K562 (cell line): Measurements from ENCODE around the gene FZD10. TPM values are rescaled to one million over a fixed set of nuclear protein-coding genes. Genes with fewer than 3 reads are reported as not detected.

Experiments used
- ATAC-seq: fragments of 200-7000 bp; cut with Tn5 transposase; 3 replicates; pipeline ENCODE4 v1.9.1; 2020; ENCODE audit warnings: moderate library complexity
- BruUV-seq: library from RNA; stranded (reverse); fragments of 400-500 nt; replicated peaks from 2 replicates; lab custom pipeline; 2021; lab: Mats Ljungman, UMichigan
- CTCF ChIA-PET: fragments of 300-600 bp; formaldehyde crosslinking; extraction: SDS; loops from one replicate; lab custom pipeline; 2021; ENCODE audit warnings: low intra/inter-chr PET ratio; lab: Yijun Ruan, JAX
- POLR2A ChIA-PET: fragments of 300-600, 350-650 bp; sonication (Branson Sonifier 250); formaldehyde crosslinking; extraction: SDS; loops from one replicate; lab custom pipeline; 2021; ENCODE audit warnings: antibody characterized with exemption, inconsistent platforms; lab: Yijun Ruan, JAX
- DNase-seq, 4 experiments: peaks; one replicate each; pipeline versions ENCODE4 v3.0.0 to v3.0.0-alpha.2; 2011 to 2018; ENCODE audit warnings: low spot score in 3 of 4, mixed read lengths in 3 of 4; ENCODE audit errors: extremely low read depth in 1 of 4
- FAIRE-seq: peaks from 2 replicates; lab custom pipeline; 2011; peaks lifted over from hg19 to GRCh38; lab: Jason Lieb, UNC
- H2AFZ ChIP-seq: 2 replicates; pipeline ENCODE4 v1.6.0; 2011; ENCODE audit warnings: low read depth, low read length, control low read depth, inconsistent platforms
- H3K27ac ChIP-seq: fragments of 200-600 bp; 3 replicates; pipeline ENCODE4 v1.8.0; 2011; ENCODE audit warnings: low read depth, mild to moderate bottlenecking, control low read depth, inconsistent platforms, low read length, moderate library complexity, mixed read lengths; ENCODE audit errors: extremely low read depth
- H3K27me3 ChIP-seq, 2 experiments: fragments of 300-600 bp in 1 of 2; 2 replicates in 1 of 2; 3 replicates in 1 of 2; pipeline versions ENCODE4 v1.6.0 to v1.8.0; 2011; ENCODE audit warnings: inconsistent platforms in 2 of 2, low read length in 2 of 2, mild to moderate bottlenecking in 1 of 2, mixed read lengths in 1 of 2, moderate library complexity in 1 of 2; ENCODE audit not compliant: control insufficient read depth in 2 of 2, insufficient read depth in 2 of 2
- H3K36me3 ChIP-seq: fragments of 300-600 bp; 3 replicates; pipeline ENCODE4 v1.8.0; 2011; ENCODE audit warnings: mild to moderate bottlenecking, low read length, inconsistent platforms; ENCODE audit not compliant: control insufficient read depth, insufficient read depth
- H3K4me1 ChIP-seq, 2 experiments: fragments of 200-600 bp in 1 of 2; replicated peaks in 1 of 2; 2 replicates in 1 of 2; 3 replicates in 1 of 2; pipeline versions ENCODE4 v1.5.1 to v1.8.0; 2011; ENCODE audit warnings: inconsistent platforms in 2 of 2, low read length in 2 of 2, mild to moderate bottlenecking in 1 of 2, mixed read lengths in 1 of 2, moderate library complexity in 1 of 2; ENCODE audit not compliant: control insufficient read depth in 2 of 2, insufficient read depth in 2 of 2
- H3K4me2 ChIP-seq: 2 replicates; pipeline ENCODE4 v1.6.1; 2011; ENCODE audit warnings: low read length, control low read depth, inconsistent platforms, mixed read lengths; ENCODE audit not compliant: insufficient read depth
- H3K4me3 ChIP-seq: fragments of 200-600 bp; sonication (generic), shearing (Covaris generic); 2 replicates; pipeline ENCODE4 v1.5.1; 2016; ENCODE audit warnings: control low read depth, inconsistent platforms
- H3K79me2 ChIP-seq: fragments of 200-600 bp; 3 replicates; pipeline ENCODE4 v1.8.0; 2011; ENCODE audit warnings: low read length, inconsistent platforms; ENCODE audit not compliant: control insufficient read depth, insufficient read depth
- H3K9ac ChIP-seq, 2 experiments: 2 replicates each; pipeline versions ENCODE4 v1.6.0 to v1.6.1; 2011; ENCODE audit warnings: low read depth in 2 of 2, low read length in 2 of 2, control low read depth in 1 of 2, inconsistent platforms in 1 of 2, mild to moderate bottlenecking in 1 of 2, mixed read lengths in 1 of 2; ENCODE audit not compliant: insufficient read depth in 1 of 2
- H3K9me1 ChIP-seq: one replicate; pipeline ENCODE4 v1.6.0; 2011; ENCODE audit warnings: inconsistent platforms, mild to moderate bottlenecking, low read length, moderate library complexity; ENCODE audit not compliant: control insufficient read depth, insufficient read depth
- H3K9me3 ChIP-seq: replicated peaks from 2 replicates; pipeline ENCODE4 v1.5.1; 2011; ENCODE audit warnings: low read depth, low read length, inconsistent platforms; ENCODE audit not compliant: control insufficient read depth, insufficient read depth
- H4K20me1 ChIP-seq: replicated peaks from 2 replicates; pipeline ENCODE4 v1.6.1; 2011; ENCODE audit warnings: low read length, inconsistent platforms, mixed read lengths; ENCODE audit not compliant: control insufficient read depth, insufficient read depth
- ASH1L ChIP-seq: fragments of 450-650 bp; IDR thresholded peaks from 2 replicates; pipeline ENCODE4 v1.6.1; 2018; ENCODE audit warnings: borderline replicate concordance, mild to moderate bottlenecking, low read depth; ENCODE audit not compliant: partially characterized antibody
- PHTF2 ChIP-seq: fragments of 250-450 bp; sonication (Bioruptor Pico); IDR thresholded peaks from 2 replicates; pipeline ENCODE4 v1.5.0; 2021; ENCODE audit warnings: mild to moderate bottlenecking
- RBBP5 ChIP-seq: fragments of 200-600 bp; sonication (generic); IDR thresholded peaks from 2 replicates; pipeline ENCODE4 v1.6.1; 2012; ENCODE audit warnings: borderline replicate concordance, mild to moderate bottlenecking, low read length, control low read depth, inconsistent platforms; ENCODE audit not compliant: insufficient read depth, poor library complexity, severe bottlenecking
- SIN3B ChIP-seq: fragments of 450-650 bp; IDR thresholded peaks from 2 replicates; pipeline ENCODE4 v1.6.1; 2017; ENCODE audit warnings: low read depth, mild to moderate bottlenecking, moderate library complexity
- ZNF165 ChIP-seq: fragments of 250-450 bp; sonication (Bioruptor Pico); IDR thresholded peaks from 2 replicates; pipeline ENCODE4 v1.4.0; 2020; ENCODE audit warnings: borderline replicate concordance
- ZNF445 ChIP-seq: fragments of 250-450 bp; sonication (Bioruptor Pico); IDR thresholded peaks from 2 replicates; pipeline ENCODE4 v1.4.0; 2020; ENCODE audit warnings: low read depth, mild to moderate bottlenecking, moderate library complexity
- WGBS: fragments of 100-300 bp; shearing (Covaris generic); methylation state at CpG from one replicate; pipeline ENCODE4 v1.1.6; 2016; ENCODE audit warnings: low coverage, mixed read lengths; ENCODE audit not compliant: insufficient coverage; ENCODE audit errors: missing lambda C conversion rate; 5-methylcytosine and 5-hydroxymethylcytosine counted together
- in situ Hi-C: fragments of 300-500 bp; cut with MboI; formaldehyde crosslinking; loops from 4 replicates; pipeline ENCODE4 v1.15.0; 2018; ENCODE audit warnings: inconsistent platforms, mixed read lengths
- intact Hi-C: fragments of 100-400 bp; cut with micrococcal nuclease; formaldehyde crosslinking; loops from 2 replicates; pipeline ENCODE4 v1.14.2; 2022
- polyA plus RNA-seq, 8 experiments: library from polyadenylated mRNA; depleted of rRNA in 4 of 8; stranded (reverse) in 5 of 8; unstranded in 3 of 8; fragments of >200 nt; fragmentation: Nextera tagmentation in 2 of 8; fragmentation: Illumina TruSeq in 1 of 8; extraction: Ambion mirVana in 2 of 8; extraction: Trizol in 1 of 8; gene quantifications; 2 replicates each; pipeline versions ENCODE4 v1.2.1 to v1.2.3, GENCODE V29; 2011 to 2014; ENCODE audit warnings: inconsistent platforms in 1 of 8, missing spikeins in 1 of 8
- total RNA-seq, 7 experiments: library from RNA; depleted of rRNA in 6 of 7; stranded (reverse); fragments of >200 nt in 6 of 7; fragmentation: Illumina TruSeq in 2 of 7; extraction: Trizol in 2 of 7; gene quantifications; 2 replicates each; pipeline versions ENCODE4 v1.2.1 to v1.2.3, GENCODE V29; 2011 to 2021; ENCODE audit warnings: low replicate concordance in 1 of 7
- TF ChIP-seq, protein P1 (sequence below): sonication (generic); formaldehyde crosslinking; IDR thresholded peaks from 2 replicates; pipeline ENCODE4 v1.8.0; 2022; ENCODE audit warnings: mild to moderate bottlenecking, missing genetic modification reagents

Gene FZD10
- total and polyA plus RNA-seq, 9 of the 15 experiments (the other 6 are each of a cell fraction or from before 2014, with no cell fraction given) = not detected

DNA sequence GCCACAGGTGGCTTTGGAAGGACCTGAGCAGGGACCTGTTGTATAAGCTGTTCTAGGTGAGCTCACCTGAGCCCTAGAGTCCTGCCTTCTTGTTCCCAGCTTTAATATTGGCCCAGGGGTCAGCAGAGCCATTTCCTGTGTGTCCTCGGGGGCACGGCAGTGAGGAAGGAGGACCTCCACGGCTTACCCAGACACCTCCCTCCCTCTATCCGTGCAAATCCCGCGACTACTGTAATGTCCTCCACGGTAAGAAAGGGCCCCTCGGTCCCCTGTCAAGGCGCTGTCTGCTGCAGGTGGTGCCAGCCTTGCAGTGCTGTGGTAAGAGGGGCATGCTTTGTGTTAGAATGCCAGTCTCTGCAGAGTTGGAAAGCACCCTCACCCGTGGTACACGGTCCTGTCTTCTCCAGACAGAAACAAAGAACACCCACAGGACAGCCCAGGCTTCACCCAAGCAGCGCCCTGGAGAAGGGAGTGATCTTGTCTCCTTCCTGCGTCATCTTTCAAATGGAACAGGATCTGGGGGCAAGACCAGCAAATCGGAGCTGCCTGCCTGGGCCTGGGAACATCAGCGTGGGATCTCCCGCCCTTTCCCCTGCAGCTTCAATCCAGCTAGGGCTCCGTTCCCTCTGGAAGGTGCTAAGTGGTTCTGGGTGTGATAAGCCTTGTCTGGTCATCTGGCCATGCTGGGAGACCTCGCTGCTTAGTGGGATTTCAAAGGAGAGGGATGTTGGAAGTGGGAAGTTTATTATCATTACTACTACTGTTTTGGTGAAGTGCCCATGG lies 20.2 kb upstream of the FZD10 start:
- in situ Hi-C loops = no loop called here
- no peaks in the 10 kb centered on the region for H3K79me2 ChIP-seq
- H3K36me3 ChIP-seq = no peaks in the 10 kb centered on the region
- no peaks in the 10 kb centered on the region for H3K9me3 ChIP-seq
- H4K20me1 ChIP-seq = peaks cover 6% of the 10 kb centered on the region; the same call in 1 of the 2 replicates
- CTCF ChIA-PET = no interaction called here
- intact Hi-C loops = no loop called here
- FAIRE-seq = no peak
- no peaks in the 10 kb centered on the region for H3K4me1 ChIP-seq
- no peak for ATAC-seq
- peaks cover 13 to 73% of the 10 kb centered on the region in 2 experiments for H3K27me3 ChIP-seq
- no peak overlapping the region for H3K27ac ChIP-seq
- H3K9me1 ChIP-seq = no peaks in the 10 kb centered on the region
- H3K9ac ChIP-seq = no peak overlapping the region
- POLR2A ChIA-PET = interaction anchor here (0.7 kb wide), 1 partner anchor 468 kb away, joined by 3 read pairs; no protein-coding TSS in a partner anchor
- H2AFZ ChIP-seq = no peak overlapping the region
- H3K4me2 ChIP-seq = no peak overlapping the region
- no peak for DNase-seq
- BruUV-seq = no TSS peak
- TF ChIP-seq RBBP5 = no peak
- TF ChIP-seq ZNF165 (CRISPR knock-in tag) = no peak
- TF ChIP-seq ASH1L = no peak
- TF ChIP-seq, protein P1, sequence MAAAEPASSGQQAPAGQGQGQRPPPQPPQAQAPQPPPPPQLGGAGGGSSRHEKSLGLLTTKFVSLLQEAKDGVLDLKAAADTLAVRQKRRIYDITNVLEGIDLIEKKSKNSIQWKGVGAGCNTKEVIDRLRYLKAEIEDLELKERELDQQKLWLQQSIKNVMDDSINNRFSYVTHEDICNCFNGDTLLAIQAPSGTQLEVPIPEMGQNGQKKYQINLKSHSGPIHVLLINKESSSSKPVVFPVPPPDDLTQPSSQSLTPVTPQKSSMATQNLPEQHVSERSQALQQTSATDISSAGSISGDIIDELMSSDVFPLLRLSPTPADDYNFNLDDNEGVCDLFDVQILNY = no peak
- TF ChIP-seq SIN3B = no peak
- TF ChIP-seq PHTF2 (CRISPR knock-in tag) = no peak
- no peak for TF ChIP-seq ZNF445 (CRISPR knock-in tag)
- TF ChIP-seq, all 486 proteins: peak for 0
- WGBS = 3% methylated on average over 18 of the region's 18 CpGs
- no peak overlapping the region for H3K4me3 ChIP-seq
